GM12872 (cell line): Measurements from ENCODE around the gene RHOG.

Experiments used
- TF ChIP-seq, protein P1 (sequence below): IDR thresholded peaks from 3 replicates; pipeline ENCODE4 v1.5.1; 2011; ENCODE audit warnings: low read depth, mild to moderate bottlenecking, low read length, moderate library complexity; ENCODE audit not compliant: insufficient read depth

RHOG gene

DNA sequence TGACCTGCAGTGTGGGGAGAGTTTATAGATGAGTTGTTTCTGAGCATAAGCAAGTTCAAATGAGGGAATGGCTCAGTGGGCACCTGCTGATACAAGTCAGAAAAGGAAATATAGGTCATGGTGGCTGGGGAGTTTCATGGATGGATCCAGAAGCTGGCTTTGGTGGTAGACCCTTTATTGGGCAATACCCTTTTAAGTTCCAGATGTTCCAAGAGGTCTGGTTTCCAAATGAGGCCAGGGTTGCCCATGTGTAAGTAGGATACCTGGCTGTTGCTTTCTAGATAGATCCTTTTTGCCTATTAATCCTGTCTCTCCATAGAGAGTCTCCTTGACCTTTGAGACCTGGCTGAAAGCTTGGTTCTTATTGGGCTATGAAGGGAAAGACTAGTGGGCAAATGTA, 16.9 kb upstream of the RHOG start:
- TF ChIP-seq, protein P1, sequence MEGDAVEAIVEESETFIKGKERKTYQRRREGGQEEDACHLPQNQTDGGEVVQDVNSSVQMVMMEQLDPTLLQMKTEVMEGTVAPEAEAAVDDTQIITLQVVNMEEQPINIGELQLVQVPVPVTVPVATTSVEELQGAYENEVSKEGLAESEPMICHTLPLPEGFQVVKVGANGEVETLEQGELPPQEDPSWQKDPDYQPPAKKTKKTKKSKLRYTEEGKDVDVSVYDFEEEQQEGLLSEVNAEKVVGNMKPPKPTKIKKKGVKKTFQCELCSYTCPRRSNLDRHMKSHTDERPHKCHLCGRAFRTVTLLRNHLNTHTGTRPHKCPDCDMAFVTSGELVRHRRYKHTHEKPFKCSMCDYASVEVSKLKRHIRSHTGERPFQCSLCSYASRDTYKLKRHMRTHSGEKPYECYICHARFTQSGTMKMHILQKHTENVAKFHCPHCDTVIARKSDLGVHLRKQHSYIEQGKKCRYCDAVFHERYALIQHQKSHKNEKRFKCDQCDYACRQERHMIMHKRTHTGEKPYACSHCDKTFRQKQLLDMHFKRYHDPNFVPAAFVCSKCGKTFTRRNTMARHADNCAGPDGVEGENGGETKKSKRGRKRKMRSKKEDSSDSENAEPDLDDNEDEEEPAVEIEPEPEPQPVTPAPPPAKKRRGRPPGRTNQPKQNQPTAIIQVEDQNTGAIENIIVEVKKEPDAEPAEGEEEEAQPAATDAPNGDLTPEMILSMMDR: no peak

GRCh38 chr11:3856856-3857553, 16.2 kb upstream of the RHOG start:
- TF ChIP-seq, protein P1: no peak

DNA sequence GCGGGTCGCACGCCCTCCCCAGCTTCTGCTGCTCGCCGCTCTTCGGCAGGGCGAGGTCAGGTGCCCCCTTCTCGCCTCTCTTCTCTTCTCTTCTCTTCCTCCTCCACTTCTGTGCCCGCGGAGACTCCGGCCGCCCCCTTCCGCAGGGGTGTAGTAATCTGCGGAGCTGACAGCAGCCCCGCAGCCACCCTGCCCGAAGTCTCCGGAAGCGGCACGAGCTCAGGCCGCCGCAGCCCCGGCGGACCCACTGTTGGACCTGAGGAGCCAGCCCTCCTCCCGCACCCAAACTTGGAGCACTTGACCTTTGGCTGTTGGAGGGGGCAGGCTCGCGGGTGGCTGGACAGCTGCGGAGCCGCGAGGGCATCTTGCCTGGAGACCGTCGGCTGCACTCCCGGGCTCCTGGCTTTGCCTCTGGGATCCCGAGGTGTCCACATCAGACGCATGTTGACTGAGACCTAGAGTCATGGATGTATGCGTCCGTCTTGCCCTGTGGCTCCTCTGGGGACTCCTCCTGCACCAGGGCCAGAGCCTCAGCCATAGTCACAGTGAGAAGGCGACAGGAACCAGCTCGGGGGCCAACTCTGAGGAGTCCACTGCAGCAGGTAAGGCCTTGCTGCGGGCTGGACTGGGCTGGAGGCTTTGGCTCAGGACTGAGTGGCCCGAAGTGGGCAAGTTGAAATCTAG, 15.2 kb upstream of the RHOG start:
- TF ChIP-seq, protein P1: no peak

GRCh38 chr11:3854977-3855807, 14.4 kb upstream of the RHOG start, which contains the start of gene STIM1:
TSS of gene STIM1 (plus strand) at chr11:3855664. CDS start at chr11:3856271, 607 bp downstream.
- TF ChIP-seq, protein P1: peak; percentile 89

DNA sequence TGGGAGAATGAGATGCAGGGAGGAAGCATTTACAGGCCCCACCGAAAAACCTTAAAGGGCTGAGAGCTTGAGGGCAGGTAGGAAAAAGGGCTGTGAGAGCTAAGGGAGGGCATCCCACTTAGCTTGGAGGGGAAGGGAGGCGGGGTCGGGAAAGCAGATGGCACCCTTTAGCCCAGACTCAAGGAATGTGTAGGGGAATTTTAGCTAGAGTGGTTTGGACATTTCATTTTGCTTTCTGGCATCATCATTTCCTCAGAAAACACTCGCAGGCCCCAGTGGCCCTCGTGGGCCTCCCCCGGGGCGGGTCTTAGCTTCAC, 13.9 kb upstream of the RHOG start:
- TF ChIP-seq, protein P1: no peak

DNA sequence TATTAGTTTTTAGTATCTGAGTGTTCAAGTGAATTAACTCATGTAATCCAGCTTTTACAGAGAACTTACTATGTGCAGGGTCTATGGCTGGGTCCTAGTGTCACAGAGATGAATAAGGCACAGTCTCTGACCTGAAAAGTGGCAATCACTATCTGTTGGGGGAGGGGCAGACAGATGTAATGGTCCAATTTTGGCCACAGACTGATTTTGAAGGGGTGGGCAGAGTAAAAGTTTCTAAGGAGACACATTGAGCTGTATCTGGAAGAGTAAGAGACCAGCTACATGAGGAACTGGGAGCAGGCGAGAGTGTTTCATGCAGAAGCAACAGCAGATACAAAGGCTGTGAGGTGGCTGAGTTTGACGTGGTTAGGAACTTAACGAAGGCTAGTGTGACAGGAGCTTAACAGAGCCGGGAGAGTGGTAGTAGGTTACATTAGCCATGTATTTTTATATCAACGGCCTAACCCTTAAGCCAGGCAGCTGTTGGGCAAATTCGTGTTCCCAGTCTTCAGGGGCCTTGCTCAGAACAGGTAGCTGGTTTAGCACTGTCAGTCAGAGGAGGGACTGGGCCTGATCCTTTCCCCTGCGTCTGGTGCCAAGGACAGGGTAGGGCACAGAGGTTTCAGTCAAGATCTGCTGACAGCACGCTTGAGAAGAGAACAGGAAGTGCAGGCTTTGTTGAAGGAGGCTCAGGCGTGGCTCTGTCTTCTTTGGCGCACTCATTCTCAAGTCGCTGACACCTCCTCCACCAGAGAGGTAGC, 13.3 kb upstream of the RHOG start:
- TF ChIP-seq, protein P1: no peak

GRCh38 chr11:3853545-3853842, 12.7 kb upstream of the RHOG start:
- TF ChIP-seq, protein P1: no peak
